WTC11 (cell line): ENCODE measurements around the gene HGS. TPM values are rescaled to one million over a fixed set of nuclear protein-coding genes. Genes with fewer than 3 reads are reported as not detected.

Experiments
- ATAC-seq: fragments of 200-7000 bp; cut with Tn5 transposase; 2 replicates; pipeline ENCODE4 v1.10.0; 2021; ENCODE audit warnings: mild to moderate bottlenecking, moderate library complexity
- CTCF ChIA-PET: fragments of 300-600 bp; sonication (Branson Sonifier 250); formaldehyde crosslinking; loops from one replicate; lab custom pipeline; 2021; ENCODE audit warnings: antibody characterized with exemption; lab: Charles Lee
- POLR2A ChIA-PET: fragments of 350-600 bp; sonication (Branson Sonifier 250); formaldehyde crosslinking; loops from one replicate; lab custom pipeline; 2021; ENCODE audit warnings: antibody characterized with exemption; lab: Charles Lee
- DNase-seq: peaks from one replicate; pipeline ENCODE4 v3.0.0; 2021; ENCODE audit warnings: low spot score
- H3K27ac Mint-ChIP-seq: 2 replicates; pipeline ENCODE4 v1.8.0; 2021; ENCODE audit warnings: mixed read lengths
- H3K27me3 Mint-ChIP-seq: 2 replicates; pipeline ENCODE4 v1.8.0; 2021; ENCODE audit warnings: low read depth, mild to moderate bottlenecking, moderate library complexity, mixed read lengths
- H3K36me3 Mint-ChIP-seq: 2 replicates; pipeline ENCODE4 v1.8.0; 2021; ENCODE audit warnings: mixed read lengths
- H3K4me1 Mint-ChIP-seq: 2 replicates; pipeline ENCODE4 v1.8.0; 2022; ENCODE audit warnings: mixed read lengths
- H3K4me3 Mint-ChIP-seq: 2 replicates; pipeline ENCODE4 v1.8.0; 2021; ENCODE audit warnings: mild to moderate bottlenecking, moderate library complexity, mixed read lengths
- H3K9me3 Mint-ChIP-seq: 2 replicates; pipeline ENCODE4 v1.8.0; 2021; ENCODE audit warnings: mixed read lengths
- FOXP1 ChIP-seq: sonication (generic); formaldehyde crosslinking; IDR thresholded peaks from 2 replicates; pipeline ENCODE4 v1.8.0; 2022; ENCODE audit warnings: missing genetic modification reagents, mild to moderate bottlenecking, moderate library complexity, borderline replicate concordance
- FOXP4 ChIP-seq: sonication (generic); formaldehyde crosslinking; IDR thresholded peaks from 2 replicates; pipeline ENCODE4 v1.8.0; 2022; ENCODE audit warnings: mild to moderate bottlenecking, missing genetic modification reagents
- GTF2I ChIP-seq: fragments of 250-450 bp; sonication (Bioruptor Pico); conservative IDR thresholded peaks from 2 replicates; pipeline ENCODE4 v1.4.0; 2021; ENCODE audit warnings: mild to moderate bottlenecking
- HMGA2 ChIP-seq: fragments of 250-450 bp; sonication (Bioruptor Pico); IDR thresholded peaks from 2 replicates; pipeline ENCODE4 v1.4.0; 2021; ENCODE audit warnings: mild to moderate bottlenecking, moderate library complexity
- IRF2 ChIP-seq: sonication (generic); formaldehyde crosslinking; IDR thresholded peaks from 2 replicates; pipeline ENCODE4 v1.8.0; 2022; ENCODE audit warnings: low read depth, missing genetic modification reagents, borderline replicate concordance
- NFATC4 ChIP-seq: fragments of 250-450 bp; sonication (Bioruptor Pico); IDR thresholded peaks from 2 replicates; pipeline ENCODE4 v1.9.0; 2021; ENCODE audit warnings: mild to moderate bottlenecking
- NFE2L1 ChIP-seq: sonication (generic); formaldehyde crosslinking; IDR thresholded peaks from 2 replicates; pipeline ENCODE4 v1.8.1; 2023; ENCODE audit warnings: missing genetic modification reagents
- NR2C2 ChIP-seq: sonication (generic); formaldehyde crosslinking; IDR thresholded peaks from 2 replicates; pipeline ENCODE4 v1.8.0; 2022; ENCODE audit warnings: mild to moderate bottlenecking, missing genetic modification reagents
- OVOL2 ChIP-seq: fragments of 250-450 bp; sonication (Bioruptor Pico); IDR thresholded peaks from 2 replicates; pipeline ENCODE4 v1.9.0; 2021; ENCODE audit warnings: mild to moderate bottlenecking, borderline replicate concordance
- PREB ChIP-seq: sonication (generic); formaldehyde crosslinking; IDR thresholded peaks from 2 replicates; pipeline ENCODE4 v1.8.1; 2022; ENCODE audit warnings: mild to moderate bottlenecking, missing genetic modification reagents, moderate library complexity, borderline replicate concordance
- USF1 ChIP-seq: sonication (generic); formaldehyde crosslinking; IDR thresholded peaks from 2 replicates; pipeline ENCODE4 v1.8.0; 2022; ENCODE audit warnings: mild to moderate bottlenecking, missing genetic modification reagents
- ZBTB21 ChIP-seq: sonication (generic); formaldehyde crosslinking; IDR thresholded peaks from 2 replicates; pipeline ENCODE4 v1.8.1; 2023; ENCODE audit warnings: mild to moderate bottlenecking, missing genetic modification reagents, borderline replicate concordance
- ZNF121 ChIP-seq: sonication (generic); formaldehyde crosslinking; IDR thresholded peaks from 2 replicates; pipeline ENCODE4 v1.8.0; 2023; ENCODE audit warnings: missing genetic modification reagents
- ZNF138 ChIP-seq: sonication (generic); formaldehyde crosslinking; conservative IDR thresholded peaks from 2 replicates; pipeline ENCODE4 v1.8.1; 2022; ENCODE audit warnings: mild to moderate bottlenecking, moderate library complexity, missing genetic modification reagents
- ZNF263 ChIP-seq: sonication (generic); formaldehyde crosslinking; IDR thresholded peaks from 2 replicates; pipeline ENCODE4 v1.8.1; 2022; ENCODE audit warnings: low read depth, mild to moderate bottlenecking, moderate library complexity, missing genetic modification reagents
- ZNF317 ChIP-seq: sonication (generic); formaldehyde crosslinking; IDR thresholded peaks from 2 replicates; pipeline ENCODE4 v1.8.1; 2023; ENCODE audit warnings: low read depth, mild to moderate bottlenecking, moderate library complexity, missing genetic modification reagents, borderline replicate concordance
- ZNF423 ChIP-seq: fragments of 250-450 bp; sonication (Bioruptor Pico); IDR thresholded peaks from 2 replicates; pipeline ENCODE4 v2.1.2; 2022; ENCODE audit warnings: mild to moderate bottlenecking, moderate library complexity
- ZNF512 ChIP-seq: sonication (generic); formaldehyde crosslinking; IDR thresholded peaks from 2 replicates; pipeline ENCODE4 v1.8.1; 2022; ENCODE audit warnings: missing genetic modification reagents, borderline replicate concordance
- total RNA-seq: library from RNA; stranded (reverse); gene quantifications from 3 replicates; pipeline ENCODE4 v1.2.3, GENCODE V29; 2021

HGS gene
- total RNA-seq, 1 experiment from 2014 or later, result 113 TPM

- ChIA-PET POLR2A (interaction anchor here (1.0 kb wide), 1 partner anchor 8 kb away, joined by 3 read pairs; the partner anchor contains the start of gene SLC25A10), CTCF (interaction anchor here (0.8 kb wide), 1 partner anchor 9 kb away, joined by 3 read pairs; no protein-coding TSS in a partner anchor)
- Mint-ChIP-seq H3K27ac (peak overlapping the region; percentile 64; the same call in 1 of the 2 replicates), H3K9me3 (no peaks in the 10 kb centered on the region), H3K27me3 (no peaks in the 10 kb centered on the region), H3K4me3 (no peak overlapping the region), H3K36me3 (0 out of 2 replicates have a peak, but pooled peaks cover 4% of the 10 kb centered on the region), H3K4me1 (peaks cover 10% of the 10 kb centered on the region)
- TF ChIP-seq PREB (CRISPR knock-in tag) (no peak), HMGA2 (CRISPR knock-in tag) (no peak), IRF2 (CRISPR knock-in tag) (no peak), ZBTB21 (CRISPR knock-in tag) (no peak), NFATC4 (CRISPR knock-in tag) (no peak), GTF2I (CRISPR knock-in tag) (no peak), FOXP1 (CRISPR knock-in tag) (no peak), NR2C2 (no peak), ZNF317 (CRISPR knock-in tag) (no peak), OVOL2 (CRISPR knock-in tag) (no peak), ZNF512 (CRISPR knock-in tag) (no peak), ZNF263 (CRISPR knock-in tag) (no peak), ZNF138 (no peak), FOXP4 (CRISPR knock-in tag) (no peak), USF1 (CRISPR knock-in tag) (no peak)
- ATAC-seq (no peak), DNase-seq (no peak)
Observed at GRCh38 chr17:81720267-81721071, 36.7 kb downstream of the HGS start.

- no peak overlapping the region for H3K27ac Mint-ChIP-seq
- DNase-seq (no peak), ATAC-seq (peak; percentile 27)
- no peak overlapping the region for H3K4me3 Mint-ChIP-seq
- ChIA-PET CTCF (interaction anchor here (0.6 to 1.2 kb wide), 7 partner anchors 9 to 546 kb away, joined by 3 to 6 read pairs (median 3); no protein-coding TSS in a partner anchor), POLR2A (interaction anchor here (1.1 kb wide), 1 partner anchor 19 kb away, joined by 10 read pairs; the partner anchor contains the start of gene MRPL12)
- H3K4me1 Mint-ChIP-seq, result peaks cover 10% of the 10 kb centered on the region
- H3K36me3 Mint-ChIP-seq, result 0 out of 2 replicates have a peak, but pooled peaks cover 4% of the 10 kb centered on the region
- no peaks in the 10 kb centered on the region for H3K27me3 Mint-ChIP-seq
- peak; percentile 84 for TF ChIP-seq NFATC4 (CRISPR knock-in tag)
- TF ChIP-seq NFE2L1 (CRISPR knock-in tag), result peak; percentile 78
- peak; percentile 41; the same call in 1 of the 2 replicates for TF ChIP-seq ZNF423 (CRISPR knock-in tag)
- no peak for TF ChIP-seq ZNF121 (CRISPR knock-in tag)
- TF ChIP-seq FOXP4 (CRISPR knock-in tag), result no peak
- H3K9me3 Mint-ChIP-seq, result no peaks in the 10 kb centered on the region
Observed at GRCh38 chr17:81722184-81723120, 38.6 kb downstream of the HGS start.
